HepG2 (cell line): ENCODE data around the gene PEAR1. TPM values are rescaled to one million over a fixed set of nuclear protein-coding genes. Genes with fewer than 3 reads are reported as not detected.

Experiments used
- ATAC-seq: fragments of 200-7000 bp; cut with Tn5 transposase; 3 replicates; pipeline ENCODE4 v1.9.1; 2020; ENCODE audit warnings: mild to moderate bottlenecking, moderate library complexity
- BruUV-seq: library from RNA; stranded (reverse); fragments of 400-500 nt; replicated peaks from 2 replicates; lab custom pipeline; 2021; lab: Mats Ljungman, UMichigan
- CTCF ChIA-PET: fragments of 300-600 bp; formaldehyde crosslinking; extraction: SDS; loops from one replicate; lab custom pipeline; 2021; ENCODE audit warnings: low total read pairs, inconsistent platforms, low intra/inter-chr PET ratio; lab: Yijun Ruan, JAX
- POLR2A ChIA-PET: fragments of 350-600 bp; sonication (Branson Sonifier 250); formaldehyde crosslinking; loops from one replicate; lab custom pipeline; 2020; ENCODE audit warnings: antibody characterized with exemption, inconsistent platforms; lab: Yijun Ruan, JAX
- DNase-seq: peaks from one replicate; pipeline ENCODE4 v3.0.0-alpha.2; 2015; ENCODE audit warnings: low spot score
- FAIRE-seq: peaks from 3 replicates; lab custom pipeline; 2011; peaks lifted over from hg19 to GRCh38; lab: Jason Lieb, UNC
- H2AFZ ChIP-seq: one replicate; pipeline ENCODE4 v1.6.1; 2011; ENCODE audit warnings: low read length, inconsistent platforms
- H3K27ac ChIP-seq: fragments of 300-600 bp; 3 replicates; pipeline ENCODE4 v1.8.0; 2011; ENCODE audit warnings: mixed run types, mild to moderate bottlenecking, mixed read lengths, low read length, inconsistent platforms; ENCODE audit not compliant: insufficient read depth; ENCODE audit errors: extremely low read length
- H3K27me3 ChIP-seq, 2 experiments: fragments of 200-600 bp in 1 of 2; 2 replicates in 1 of 2; 3 replicates in 1 of 2; pipeline versions ENCODE4 v1.6.0 to v1.8.0; 2011; ENCODE audit warnings: low read length in 2 of 2, mild to moderate bottlenecking in 2 of 2, moderate library complexity in 2 of 2, inconsistent platforms in 1 of 2; ENCODE audit not compliant: insufficient read depth in 2 of 2, control insufficient read depth in 1 of 2
- H3K36me3 ChIP-seq, 2 experiments: fragments of 200-600 bp in 1 of 2; replicated peaks in 1 of 2; 2 replicates in 1 of 2; 3 replicates in 1 of 2; pipeline versions ENCODE4 v1.5.1 to v1.8.0; 2011; ENCODE audit warnings: low read length in 2 of 2, inconsistent platforms in 1 of 2; ENCODE audit not compliant: insufficient read depth in 2 of 2, control insufficient read depth in 1 of 2
- H3K4me1 ChIP-seq: 2 replicates; pipeline ENCODE4 v1.5.1; 2012; ENCODE audit warnings: low read length, inconsistent platforms; ENCODE audit not compliant: insufficient read depth
- H3K4me2 ChIP-seq: 2 replicates; pipeline ENCODE4 v1.6.0; 2011; ENCODE audit warnings: low read depth, low read length, inconsistent platforms
- H3K4me3 ChIP-seq, 3 experiments: fragments of 200-600 bp in 1 of 3; sonication (generic), shearing (Covaris generic) in 1 of 3; replicated peaks in 1 of 3; 2 replicates each; pipeline ENCODE4 v1.5.1; 2011 to 2016; ENCODE audit warnings: low read length in 3 of 3, inconsistent platforms in 2 of 3, low read depth in 2 of 3, mild to moderate bottlenecking in 2 of 3, control low read depth in 1 of 3, mixed read lengths in 1 of 3; ENCODE audit not compliant: insufficient read depth in 1 of 3
- H3K79me2 ChIP-seq: one replicate; pipeline ENCODE4 v1.6.1; 2011; ENCODE audit warnings: low read length, inconsistent platforms; ENCODE audit not compliant: insufficient read depth
- H3K9ac ChIP-seq: 2 replicates; pipeline ENCODE4 v1.6.0; 2011; ENCODE audit warnings: mild to moderate bottlenecking, low read depth, low read length, inconsistent platforms; ENCODE audit not compliant: insufficient read depth
- H3K9me3 ChIP-seq: 2 replicates; pipeline ENCODE4 v1.5.1; 2012; ENCODE audit warnings: mild to moderate bottlenecking, low read length
- H4K20me1 ChIP-seq: 2 replicates; pipeline ENCODE4 v1.6.0; 2011; ENCODE audit warnings: inconsistent platforms, mild to moderate bottlenecking, low read length, moderate library complexity; ENCODE audit not compliant: insufficient read depth
- DBP ChIP-seq: sonication (generic); formaldehyde crosslinking; IDR thresholded peaks from 2 replicates; pipeline ENCODE4 v1.4.0; 2020; ENCODE audit warnings: missing genetic modification reagents; ENCODE audit errors: not compliant biosample characterization
- MAF1 ChIP-seq: sonication (generic); formaldehyde crosslinking; IDR thresholded peaks from 2 replicates; pipeline ENCODE4 v1.5.0; 2020; ENCODE audit warnings: missing genetic modification reagents, borderline replicate concordance
- PHF20 ChIP-seq: sonication (generic); formaldehyde crosslinking; IDR thresholded peaks from 2 replicates; pipeline ENCODE4 v1.5.0; 2020; ENCODE audit warnings: mild to moderate bottlenecking, missing genetic modification reagents
- SIN3B ChIP-seq: fragments of 150-350 bp; IDR thresholded peaks from 2 replicates; pipeline ENCODE4 v1.6.1; 2014; ENCODE audit warnings: low read length
- TIGD3 ChIP-seq: sonication (generic); formaldehyde crosslinking; IDR thresholded peaks from 2 replicates; pipeline ENCODE4 v1.5.1; 2020; ENCODE audit warnings: mild to moderate bottlenecking, missing genetic modification reagents, borderline replicate concordance
- ZNF552 ChIP-seq: sonication (generic); formaldehyde crosslinking; IDR thresholded peaks from 2 replicates; pipeline ENCODE4 v1.9.0; 2022; ENCODE audit warnings: missing genetic modification reagents, mild to moderate bottlenecking, borderline replicate concordance
- WGBS: methylation state at CpG from one replicate; pipeline ENCODE4 v1.1.6; 2017; ENCODE audit warnings: low lambda C conversion rate; 5-methylcytosine and 5-hydroxymethylcytosine counted together
- in situ Hi-C: cut with HindIII; loops from 2 replicates; pipeline ENCODE4 v1.10.0; 2017; ENCODE audit warnings: low pct_unique_long_range_greater_than_20kb; ENCODE audit not compliant: extremely low pct_ligation_motif_present
- intact Hi-C: fragments of 100-400 bp; cut with micrococcal nuclease; formaldehyde crosslinking; loops from one replicate; pipeline ENCODE4 v1.10.0; 2022; ENCODE audit not compliant: unreplicated experiment
- polyA plus RNA-seq, 8 experiments: library from polyadenylated mRNA; depleted of rRNA in 3 of 8; stranded (reverse) in 7 of 8; unstranded in 1 of 8; fragments of >200 nt; fragmentation: Illumina TruSeq in 4 of 8; extraction: Trizol in 4 of 8; gene quantifications; 2 replicates each; pipeline versions ENCODE4 v1.2.1 to v1.2.3, GENCODE V29; 2011 to 2016; ENCODE audit warnings: low read depth in 4 of 8, missing spikeins in 1 of 8, mixed read lengths in 1 of 8; ENCODE audit not compliant: insufficient read depth in 1 of 8
- total RNA-seq, 5 experiments: library from RNA; depleted of rRNA; stranded (reverse); fragments of >200 nt; fragmentation: Illumina TruSeq; extraction: Trizol; gene quantifications; 2 replicates each; pipeline ENCODE4 v1.2.3, GENCODE V29; 2016; ENCODE audit warnings: low read depth in 1 of 5

Gene PEAR1
- total and polyA plus RNA-seq, 2 of the 13 experiments (the other 11 are each of a cell fraction or from before 2014, with no cell fraction given): 0.27 to 0.41 TPM

DNA sequence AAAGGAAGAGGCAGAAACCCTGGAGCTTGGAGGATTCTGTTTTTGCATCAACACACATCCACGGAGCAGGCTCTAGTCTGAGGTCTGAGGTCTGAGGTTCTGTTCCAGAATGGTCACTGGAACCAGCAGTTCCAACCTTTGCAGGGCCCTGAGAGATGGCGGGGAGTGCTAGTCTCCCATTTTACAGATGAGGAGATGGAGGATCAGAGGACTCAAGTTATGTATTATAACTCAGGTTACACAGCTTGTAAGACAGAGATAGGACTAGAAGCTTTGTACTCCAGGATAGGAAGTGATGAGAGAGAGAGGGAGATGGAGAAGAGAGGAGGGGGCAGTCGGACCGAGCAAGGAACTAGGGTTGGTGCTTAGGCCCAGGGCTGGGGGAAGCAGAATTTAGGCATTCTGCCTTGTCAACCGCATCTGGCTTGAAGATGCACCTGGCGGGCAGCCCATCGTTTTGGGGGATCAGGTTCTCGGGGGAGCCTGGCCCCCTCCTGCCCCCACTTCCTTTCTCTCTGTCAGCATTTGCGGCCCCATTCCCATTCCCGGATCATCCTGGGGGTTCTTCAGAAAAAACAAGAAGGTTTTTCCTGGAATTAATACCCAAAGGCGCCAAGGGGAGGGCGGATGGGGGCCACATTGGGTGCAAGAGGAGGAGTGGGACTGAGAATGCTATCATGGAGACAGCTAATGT, 5.6 kb downstream of the PEAR1 start:
- ATAC-seq (no peak), DNase-seq (no peak), FAIRE-seq (no peak)
- H3K27me3 ChIP-seq: peaks cover 10 to 88% of the 10 kb centered on the region in 2 experiments
- TF ChIP-seq DBP (CRISPR knock-in tag): no peak
- H4K20me1 ChIP-seq: no peaks in the 10 kb centered on the region
- H3K36me3 ChIP-seq: no peaks in the 10 kb centered on the region
- in situ Hi-C loops (no loop called here), intact Hi-C loops (no loop called here)
- peaks cover 28% of the 10 kb centered on the region for H3K4me1 ChIP-seq
- H3K4me3 ChIP-seq: no peak overlapping the region
- peak overlapping the region; percentile 37 for H2AFZ ChIP-seq
- 35% methylated on average over 12 of the region's 12 CpGs for WGBS
- H3K9me3 ChIP-seq: no peaks in the 10 kb centered on the region
- no peaks in the 10 kb centered on the region for H3K79me2 ChIP-seq
- no peak overlapping the region for H3K4me2 ChIP-seq
- no peak overlapping the region for H3K27ac ChIP-seq
- H3K9ac ChIP-seq: no peak overlapping the region
- ChIA-PET POLR2A (no interaction called here), CTCF (no interaction called here)
- BruUV-seq: no TSS peak

- H3K27me3 ChIP-seq: peaks cover 7 to 88% of the 10 kb centered on the region in 2 experiments
- no peaks in the 10 kb centered on the region for H3K36me3 ChIP-seq
- no peaks in the 10 kb centered on the region for H4K20me1 ChIP-seq
- DNase-seq (no peak), FAIRE-seq (no peak), ATAC-seq (no peak)
- CTCF ChIA-PET: no interaction called here
- H3K9me3 ChIP-seq: no peaks in the 10 kb centered on the region
- TF ChIP-seq TIGD3 (no peak), PHF20 (CRISPR knock-in tag) (no peak), SIN3B (no peak), ZNF552 (CRISPR knock-in tag) (no peak), MAF1 (CRISPR knock-in tag) (no peak)
- intact Hi-C loops: no loop called here
- no peak overlapping the region for H3K27ac ChIP-seq
- no peak overlapping the region for H3K4me2 ChIP-seq
- 46% methylated on average over 12 of the region's 12 CpGs for WGBS
- no peak overlapping the region for H3K4me3 ChIP-seq
- POLR2A ChIA-PET: no interaction called here
- peaks cover 28% of the 10 kb centered on the region for H3K4me1 ChIP-seq
- H2AFZ ChIP-seq: no peak overlapping the region
- H3K79me2 ChIP-seq: no peaks in the 10 kb centered on the region
- in situ Hi-C loops: no loop called here
- BruUV-seq: no TSS peak
- H3K9ac ChIP-seq: no peak overlapping the region
These were observed 6.6 kb downstream of the PEAR1 start for GRCh38 chr1:156899956-156900718.
